Adrenal gland (tissue), 5 donors: ENCODE measurements around the gene FHIT.

Source experiments
- CTCF ChIP-seq, 6 experiments: fragments of 450-650 bp in 4 of 6; fragments of 200-600 bp in 2 of 6; sonication (generic) in 1 of 6; IDR thresholded peaks; 1 replicate in 5 of 6; 2 replicates in 1 of 6; pipeline versions ENCODE4 v1.5.1 to v1.8.0; 2016 to 2021; ENCODE audit warnings: antibody characterized with exemption in 6 of 6, mild to moderate bottlenecking in 2 of 6, moderate library complexity in 1 of 6
- POLR2A ChIP-seq, 2 donors: fragments of 450-650 bp; IDR thresholded peaks; one replicate each; pipeline ENCODE4 v1.6.1; 2017; ENCODE audit warnings: antibody characterized with exemption in 2 of 2, mild to moderate bottlenecking in 2 of 2, moderate library complexity in 1 of 2
- donor health status: DM: no; HTN: no; CAD: no.

- TF ChIP-seq CTCF (IDR thresholded peaks at IDR 0.05), result no peak
- TF ChIP-seq POLR2A (IDR thresholded peaks at IDR 0.05), result no peak
Observed at GRCh38 chr3:60185161-60185560, 1066.1 kb downstream of the FHIT start.
